Glutamatergic neuron (in vitro differentiated cells): Measurements from ENCODE around the gene FBLN1. TPM values are rescaled to one million over a fixed set of nuclear protein-coding genes. Genes with fewer than 3 reads are reported as not detected.
A peak's percentile ranks its signal among the peaks of the same experiment; 100 is the strongest.

Source experiments
- DNase-seq: peaks from one replicate; pipeline ENCODE4 v3.0.0; 2022
- H3K27ac Mint-ChIP-seq: one replicate; pipeline ENCODE4 v1.8.0; 2020; ENCODE audit warnings: mild to moderate bottlenecking, mixed read lengths, inconsistent platforms; ENCODE audit not compliant: unreplicated experiment
- H3K27me3 Mint-ChIP-seq: one replicate; pipeline ENCODE4 v1.8.0; 2020; ENCODE audit warnings: mild to moderate bottlenecking, moderate library complexity, mixed read lengths, inconsistent platforms; ENCODE audit not compliant: unreplicated experiment
- H3K36me3 Mint-ChIP-seq: one replicate; pipeline ENCODE4 v1.8.0; 2020; ENCODE audit warnings: mild to moderate bottlenecking, mixed read lengths, inconsistent platforms; ENCODE audit not compliant: unreplicated experiment
- H3K4me1 Mint-ChIP-seq: one replicate; pipeline ENCODE4 v1.8.0; 2020; ENCODE audit warnings: mild to moderate bottlenecking, low read depth, mixed read lengths, inconsistent platforms; ENCODE audit not compliant: unreplicated experiment
- H3K4me3 Mint-ChIP-seq: one replicate; pipeline ENCODE4 v1.8.0; 2020; ENCODE audit warnings: mild to moderate bottlenecking, mixed read lengths, inconsistent platforms; ENCODE audit not compliant: unreplicated experiment
- H3K9me3 Mint-ChIP-seq: one replicate; pipeline ENCODE4 v1.8.0; 2020; ENCODE audit warnings: mild to moderate bottlenecking, moderate library complexity, mixed read lengths, inconsistent platforms; ENCODE audit not compliant: unreplicated experiment
- CTCF ChIP-seq: fragments of 200-600 bp; sonication (generic); IDR thresholded peaks from one replicate; pipeline ENCODE4 v1.5.0; 2021; ENCODE audit not compliant: partially characterized antibody, unreplicated experiment
- total RNA-seq: library from RNA; stranded (reverse); fragmentation: NEBNext Ultra II Directional; extraction: Animal tissue kit (Norgen Biotek cat#: 25700); gene quantifications from one replicate; pipeline ENCODE4 v1.2.1, GENCODE V29; 2021; ENCODE audit not compliant: unreplicated experiment

Gene FBLN1
- total RNA-seq, 1 donor from 2014 or later: 184 TPM

GRCh38 chr22:45627489-45628233 lies 125.0 kb downstream of the FBLN1 start:
- no peak for DNase-seq
- Mint-ChIP-seq H3K4me1 (peaks cover 11% of the 10 kb centered on the region), H3K27me3 (peaks cover 5% of the 10 kb centered on the region), H3K4me3 (no peak overlapping the region), H3K27ac (no peak overlapping the region), H3K9me3 (peaks cover 8% of the 10 kb centered on the region), H3K36me3 (no peaks in the 10 kb centered on the region)
- TF ChIP-seq CTCF: no peak

GRCh38 chr22:45628515-45628914 lies 125.8 kb downstream of the FBLN1 start:
- TF ChIP-seq CTCF: no peak
- peaks cover 11% of the 10 kb centered on the region for H3K4me1 Mint-ChIP-seq
- DNase-seq: no peak
- H3K36me3 Mint-ChIP-seq: no peaks in the 10 kb centered on the region
- no peak overlapping the region for H3K4me3 Mint-ChIP-seq
- no peak overlapping the region for H3K27ac Mint-ChIP-seq
- peaks cover 8% of the 10 kb centered on the region for H3K9me3 Mint-ChIP-seq
- H3K27me3 Mint-ChIP-seq: peaks cover 4% of the 10 kb centered on the region

- peaks cover 8% of the 10 kb centered on the region for H3K9me3 Mint-ChIP-seq
- peak; percentile 33 for DNase-seq
- no peak overlapping the region for H3K4me3 Mint-ChIP-seq
- no peak for TF ChIP-seq CTCF
- H3K27me3 Mint-ChIP-seq: no peaks in the 10 kb centered on the region
- no peak overlapping the region for H3K27ac Mint-ChIP-seq
- H3K36me3 Mint-ChIP-seq: no peaks in the 10 kb centered on the region
- peaks cover 11% of the 10 kb centered on the region for H3K4me1 Mint-ChIP-seq
Measured at GRCh38 chr22:45629469-45630089, 126.9 kb downstream of the FBLN1 start.

- DNase-seq: no peak
- peaks cover 7% of the 10 kb centered on the region for H3K9me3 Mint-ChIP-seq
- no peak for TF ChIP-seq CTCF
- H3K4me1 Mint-ChIP-seq: peaks cover 11% of the 10 kb centered on the region
- no peaks in the 10 kb centered on the region for H3K36me3 Mint-ChIP-seq
- no peak overlapping the region for H3K4me3 Mint-ChIP-seq
- no peak overlapping the region for H3K27ac Mint-ChIP-seq
- no peaks in the 10 kb centered on the region for H3K27me3 Mint-ChIP-seq
Measured at GRCh38 chr22:45630436-45630835, 127.8 kb downstream of the FBLN1 start.
